ENCODE results near the gene CERK. TPM values are rescaled to one million over a fixed set of nuclear protein-coding genes. Genes with fewer than 3 reads are reported as not detected.

The CERK gene
- total and polyA plus RNA-seq, 2 of the 8 experiments (the other 6 are each of a cell fraction or from before 2014, with no cell fraction given), result 26.6 to 59.0 TPM

GRCh38 chr22:46756097-46756496 lies 18.0 kb upstream of the CERK start:
- FAIRE-seq (no peak), DNase-seq (ENCODE audit: low read depth in 1 of 2, low spot score in 2 of 2) (no peak)
- H4K8ac ChIP-seq (ENCODE audit: extremely low read depth, insufficient read depth, low read length), result no peak overlapping the region
- no peak overlapping the region for H4K91ac ChIP-seq (replicated peaks; ENCODE audit: insufficient read length, low read length)
- H3K79me2 ChIP-seq (ENCODE audit: control insufficient read depth in 1 of 2, insufficient read depth in 2 of 2, low read length in 2 of 2), result peaks cover 0 to 3% of the 10 kb centered on the region in 2 experiments; a peak in 1 of 4 replicates
- no peak overlapping the region for H2AK5ac ChIP-seq (ENCODE audit: low read depth, low read length)
- POLR2A ChIA-PET (ENCODE audit: partially characterized antibody), result interaction anchor here (1.3 kb wide), 1 partner anchor 8 kb away, joined by 4 read pairs; no protein-coding TSS in a partner anchor
- no peak overlapping the region for H2BK5ac ChIP-seq (ENCODE audit: low read depth, low read length)
- no peak overlapping the region for H2BK12ac ChIP-seq (ENCODE audit: low read depth, low read length)
- H3K27ac ChIP-seq (ENCODE audit: low read depth, low read length), result no peak overlapping the region
- H3K23me2 ChIP-seq (ENCODE audit: low read depth, low read length), result no peaks in the 10 kb centered on the region
- H2AFZ ChIP-seq (ENCODE audit: low read length), result no peak overlapping the region
- CTCF ChIA-PET (ENCODE audit: partially characterized antibody), result interaction anchor here (1.3 to 5.0 kb wide), 4 partner anchors 9 to 48 kb away, joined by 3 to 35 read pairs (median 3); no protein-coding TSS in a partner anchor
- no peaks in the 10 kb centered on the region for H3K4me1 ChIP-seq (replicated peaks in 1 of 4; ENCODE audit: control insufficient read depth in 3 of 4, insufficient read depth in 4 of 4, low read length in 3 of 4)
- H3K4ac ChIP-seq (replicated peaks; ENCODE audit: insufficient read length, low read depth, low read length), result no peak overlapping the region
- peaks cover 0 to 9% (median 3%) of the 10 kb centered on the region in 4 experiments; a peak in 2 of 8 replicates for H3K36me3 ChIP-seq (ENCODE audit: control insufficient read depth in 2 of 4, insufficient read depth in 4 of 4, low read length in 3 of 4)
- no peak overlapping the region for H3K9ac ChIP-seq (replicated peaks in 1 of 4; ENCODE audit: extremely low read depth in 1 of 4, low read depth in 3 of 4, low read length in 3 of 4)
- no peak overlapping the region for H4K5ac ChIP-seq (ENCODE audit: insufficient read length, low read depth, low read length)
- H3K14ac ChIP-seq (ENCODE audit: insufficient read length), result no peak overlapping the region
- no peaks in the 10 kb centered on the region for H3K79me1 ChIP-seq (ENCODE audit: low read depth, low read length)
- H3K9me3 ChIP-seq (ENCODE audit: insufficient read depth in 2 of 2, low read depth in 1 of 2, low read length in 1 of 2), result peaks cover 15 to 27% of the 10 kb centered on the region in 2 experiments
- no peak overlapping the region for H2BK20ac ChIP-seq (ENCODE audit: low read length)
- H2BK120ac ChIP-seq (replicated peaks; ENCODE audit: low read depth, low read length), result no peak overlapping the region
- 73% methylated on average over 1 of the region's 1 CpG; no CpG with 5 or more reads in 1 of the 2 experiments for WGBS, 2 experiments (ENCODE audit: extremely low coverage in 1 of 2, insufficient coverage in 1 of 2, insufficient read length in 1 of 2, insufficient replicate concordance in 2 of 2, low coverage in 1 of 2, low lambda C conversion rate in 2 of 2, missing lambda C conversion rate in 1 of 2)
- no peak overlapping the region for H2BK15ac ChIP-seq (ENCODE audit: low read length)
- no peaks in the 10 kb centered on the region for H3K27me3 ChIP-seq (replicated peaks in 1 of 4; ENCODE audit: control insufficient read depth in 3 of 4, extremely low read depth in 1 of 4, insufficient read depth in 3 of 4, low read length in 3 of 4)
- no peak overlapping the region for H3K23ac ChIP-seq (ENCODE audit: insufficient read length)
- no peak overlapping the region for H3K18ac ChIP-seq (ENCODE audit: extremely low read depth, low read length)
- H3K56ac ChIP-seq (replicated peaks; ENCODE audit: insufficient read length, low read depth, low read length), result no peak overlapping the region
- H3K4me3 ChIP-seq (ENCODE audit: extremely low read depth in 1 of 4, insufficient read depth in 2 of 4, low read depth in 3 of 4, low read length in 4 of 4), result no peak overlapping the region
- H3K4me2 ChIP-seq (ENCODE audit: insufficient read depth in 1 of 2, low read depth in 2 of 2, low read length in 2 of 2), result no peak overlapping the region
- peaks cover 0 to 2% of the 10 kb centered on the region in 2 experiments for H4K20me1 ChIP-seq (replicated peaks in 1 of 2; ENCODE audit: control insufficient read depth in 1 of 2, insufficient read depth in 2 of 2, low read length in 2 of 2)
- TF ChIP-seq SIN3A (conservative IDR thresholded peaks at IDR 0.05 in 1 of 2, IDR thresholded peaks at IDR 0.05 in 1 of 2; ENCODE audit: low read depth in 1 of 2, low read length in 2 of 2) (no peak), SP1 (IDR thresholded peaks at IDR 0.05; ENCODE audit: low read depth, low read length) (no peak), GTF2F1 (IDR thresholded peaks at IDR 0.05; ENCODE audit: borderline replicate concordance, low read depth, low read length) (no peak), RXRA (IDR thresholded peaks at IDR 0.05; ENCODE audit: insufficient read depth, low read depth, low read length) (no peak), TEAD4 (IDR thresholded peaks at IDR 0.05; ENCODE audit: low read depth, low read length) (no peak)

Measured in H1 (cell line).